ENCODE results near the gene EVA1B.

Gene EVA1B

DNA sequence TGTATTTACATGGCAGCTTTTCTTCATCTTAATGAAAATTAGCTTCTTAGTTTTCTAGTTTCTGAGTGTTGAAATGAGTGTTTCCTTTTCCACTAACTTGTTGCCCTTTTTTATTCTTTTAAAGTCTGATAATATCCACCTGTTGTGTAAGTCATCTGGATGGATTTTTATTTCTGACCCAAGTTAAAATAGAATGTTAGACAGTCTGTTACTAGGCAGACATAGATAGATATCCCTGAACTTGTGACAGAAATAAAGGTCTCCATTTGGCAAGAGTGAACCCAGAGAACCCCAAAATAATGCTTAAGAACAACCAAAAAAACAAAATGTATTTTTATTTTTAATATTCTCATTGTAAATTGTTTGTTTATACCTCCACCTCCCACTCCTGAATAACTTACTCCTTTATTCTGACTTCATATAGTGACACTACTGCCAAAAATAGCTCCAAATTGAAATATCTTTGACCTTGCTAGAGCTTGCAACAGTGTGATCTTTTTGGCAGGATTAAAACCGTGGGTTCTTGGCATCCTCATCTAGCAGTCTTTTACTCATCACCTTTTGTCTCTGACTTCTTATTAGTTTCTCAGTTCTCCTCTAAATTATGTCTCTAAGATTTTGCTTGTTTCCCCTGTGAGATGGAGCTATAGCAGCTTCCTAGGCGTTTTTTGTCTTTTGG is 44.2 kb downstream of the EVA1B start:
- DNase-seq (ENCODE audit: low spot score) = no peak

DNA sequence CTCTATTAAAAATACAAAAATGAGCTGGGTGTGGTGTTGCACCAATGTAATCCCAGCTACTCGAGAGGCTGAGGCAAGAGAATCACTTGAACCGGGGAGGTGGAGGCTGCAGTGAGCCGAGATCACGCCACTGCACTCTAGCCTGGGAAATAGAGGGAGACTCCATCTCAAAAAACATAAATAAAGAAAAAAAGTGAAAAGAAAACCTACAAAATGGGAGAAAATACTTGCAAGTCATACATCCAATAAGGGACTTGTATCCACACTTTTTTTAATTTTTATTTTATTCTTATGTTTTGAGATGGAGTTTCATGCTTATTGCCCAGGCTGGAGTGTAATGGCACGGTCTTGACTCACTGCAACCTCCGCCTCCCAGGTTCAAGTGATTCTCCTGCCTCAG is 46.8 kb downstream of the EVA1B start:
- DNase-seq (ENCODE audit: low spot score) = no peak

DNA sequence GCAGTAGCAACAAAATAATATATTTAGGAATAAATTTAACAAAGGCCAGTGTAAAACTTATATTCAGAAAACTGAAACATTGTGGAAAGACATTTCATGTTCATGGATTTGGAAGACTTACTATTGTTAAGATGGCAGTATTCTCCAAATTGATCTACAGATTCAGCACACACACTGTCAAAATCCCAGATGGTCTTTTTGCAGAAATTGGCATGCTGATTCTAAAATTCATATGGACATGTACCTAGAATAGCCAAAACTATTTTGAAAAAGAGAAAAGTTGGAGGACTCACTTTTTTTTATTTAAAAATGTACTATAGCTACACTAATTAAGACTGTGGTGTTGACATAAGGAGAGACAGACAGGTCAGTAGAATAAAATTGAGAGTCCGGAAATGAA is 49.2 kb downstream of the EVA1B start:
- DNase-seq (ENCODE audit: low spot score) = no peak

DNA sequence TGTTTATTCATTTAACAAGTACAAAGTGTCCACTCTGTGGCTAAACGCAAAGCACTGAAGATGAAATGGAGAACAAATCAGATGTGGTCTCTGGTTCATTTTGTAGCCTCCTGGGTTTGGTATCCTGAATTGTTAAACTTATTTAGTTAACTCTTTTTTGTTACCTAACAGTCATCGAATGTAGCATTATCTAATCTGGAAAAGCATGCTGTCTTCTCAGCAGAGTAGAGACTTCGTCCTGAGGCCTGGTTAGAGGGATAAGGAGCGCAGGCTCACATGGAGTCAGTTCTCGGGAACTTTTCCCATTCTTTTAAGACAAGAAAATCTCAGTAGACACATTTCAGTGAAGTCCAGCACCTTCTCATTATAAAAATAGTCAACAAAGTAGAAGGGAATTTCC is 50.4 kb downstream of the EVA1B start:
- no peak for DNase-seq (ENCODE audit: low spot score)

Data from activated CD4-positive, alpha-beta T cell treated with anti-CD3 and anti-CD28 coated beads, Interleukin-2, Interleukin-4, amounts not matched to agents 100 ng/mL and 50 ng/mL, durations not matched to agents 16 hours and 8 hours (primary cell).